A673 (cell line): ENCODE results near the gene MYLK4. TPM values are rescaled to one million over a fixed set of nuclear protein-coding genes. Genes with fewer than 3 reads are reported as not detected.

Source experiments
- BruUV-seq: library from RNA; stranded (reverse); fragments of 400-500 nt; replicated peaks from 2 replicates; lab custom pipeline; 2021; lab: Mats Ljungman, UMichigan
- CTCF ChIA-PET: fragments of 300-600 bp; sonication (Branson Sonifier 250); formaldehyde crosslinking; loops from one replicate; lab custom pipeline; 2022; ENCODE audit warnings: antibody characterized with exemption; lab: Charles Lee
- POLR2A ChIA-PET: fragments of 300-600 bp; sonication (Branson Sonifier 250); formaldehyde crosslinking; loops from one replicate; lab custom pipeline; 2022; ENCODE audit warnings: antibody characterized with exemption; ENCODE audit not compliant: low non-redundant PET; lab: Charles Lee
- DNase-seq: peaks from one replicate; pipeline ENCODE4 v3.0.0-alpha.2; 2015; ENCODE audit warnings: low spot score
- H3K27ac ChIP-seq: fragments of 200-600 bp; sonication (generic); 2 replicates; pipeline ENCODE4 v1.5.1; 2016; ENCODE audit warnings: mixed run types, low read depth, mild to moderate bottlenecking, mixed read lengths, antibody characterized with exemption, low read length; ENCODE audit not compliant: poor library complexity, severe bottlenecking
- H3K27me3 ChIP-seq: fragments of 200-600 bp; sonication (generic); replicated peaks from 2 replicates; pipeline ENCODE4 v1.6.1; 2017; ENCODE audit warnings: mixed run types, low read depth, mild to moderate bottlenecking, mixed read lengths, antibody characterized with exemption, low read length; ENCODE audit not compliant: insufficient read depth, poor library complexity
- H3K36me3 ChIP-seq: fragments of 200-600 bp; sonication (generic); 2 replicates; pipeline ENCODE4 v1.6.1; 2016; ENCODE audit warnings: mixed run types, mild to moderate bottlenecking, mixed read lengths, antibody characterized with exemption, low read length; ENCODE audit not compliant: insufficient read depth, poor library complexity, severe bottlenecking
- H3K4me1 ChIP-seq: fragments of 200-600 bp; sonication (generic); 2 replicates; pipeline ENCODE4 v1.6.1; 2017; ENCODE audit warnings: mixed run types, mild to moderate bottlenecking, mixed read lengths, antibody characterized with exemption, low read length; ENCODE audit not compliant: insufficient read depth, poor library complexity, severe bottlenecking
- H3K4me3 ChIP-seq: fragments of 200-600 bp; sonication (generic); 2 replicates; pipeline ENCODE4 v1.5.1; 2016; ENCODE audit warnings: low read depth, mixed run types, mild to moderate bottlenecking, mixed read lengths, low read length; ENCODE audit not compliant: poor library complexity, severe bottlenecking
- H3K9me3 ChIP-seq: fragments of 200-600 bp; sonication (generic); 2 replicates; pipeline ENCODE4 v1.6.1; 2016; ENCODE audit warnings: mixed run types, low read depth, mild to moderate bottlenecking, mixed read lengths, antibody characterized with exemption, low read length; ENCODE audit not compliant: poor library complexity, severe bottlenecking
- EZH2 ChIP-seq: fragments of 200-600 bp; sonication (generic); IDR thresholded peaks from 2 replicates; pipeline ENCODE4 v1.6.1; 2017; ENCODE audit warnings: borderline replicate concordance, low read depth, mild to moderate bottlenecking, mixed read lengths, antibody characterized with exemption, low read length; ENCODE audit not compliant: poor library complexity, severe bottlenecking
- intact Hi-C: fragments of 100-400 bp; cut with micrococcal nuclease; formaldehyde crosslinking; loops from one replicate; pipeline ENCODE4 v1.10.0; 2022; ENCODE audit not compliant: unreplicated experiment
- total RNA-seq: library from RNA; stranded (reverse); gene quantifications from 2 replicates; pipeline ENCODE4 v1.2.3, GENCODE V29; 2021
- TF ChIP-seq, protein P1 (sequence below): fragments of 300-800, 200-600 bp; sonication (generic); conservative IDR thresholded peaks from 2 replicates; pipeline ENCODE4 v1.5.1; 2017; ENCODE audit warnings: low read depth, mild to moderate bottlenecking, antibody characterized with exemption, low read length, moderate library complexity, mixed read lengths

MYLK4 gene
- total RNA-seq, 1 experiment from 2014 or later, result 0.39 TPM

DNA sequence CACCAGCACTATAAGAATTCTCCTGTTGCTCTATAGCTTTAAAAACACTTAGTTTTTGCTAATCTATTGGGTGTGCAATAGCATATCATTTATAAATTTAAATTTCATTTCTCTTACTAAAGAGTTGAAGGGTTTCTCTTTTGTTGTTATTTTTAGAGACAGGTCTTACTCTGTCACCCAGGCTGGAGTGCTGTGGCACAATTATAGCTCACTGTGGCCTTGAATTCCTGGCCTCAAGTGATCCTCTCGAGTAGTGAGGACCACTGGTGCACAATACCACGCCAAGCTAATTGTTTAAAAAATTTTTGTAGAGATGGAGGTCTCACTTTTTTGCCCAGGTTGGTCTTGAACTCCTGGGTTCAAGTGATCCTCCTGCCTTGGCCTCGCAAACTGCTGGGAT lies 8.3 kb upstream of the MYLK4 start:
- H3K27me3 ChIP-seq, result no peaks in the 10 kb centered on the region
- CTCF ChIA-PET, result no interaction called here
- H3K9me3 ChIP-seq, result no peaks in the 10 kb centered on the region
- H3K4me1 ChIP-seq, result peaks cover under 1% of the 10 kb centered on the region
- POLR2A ChIA-PET, result no interaction called here
- H3K36me3 ChIP-seq, result no peaks in the 10 kb centered on the region
- intact Hi-C loops, result no loop called here
- H3K4me3 ChIP-seq, result no peak overlapping the region
- no TSS peak for BruUV-seq
- TF ChIP-seq, protein P1, sequence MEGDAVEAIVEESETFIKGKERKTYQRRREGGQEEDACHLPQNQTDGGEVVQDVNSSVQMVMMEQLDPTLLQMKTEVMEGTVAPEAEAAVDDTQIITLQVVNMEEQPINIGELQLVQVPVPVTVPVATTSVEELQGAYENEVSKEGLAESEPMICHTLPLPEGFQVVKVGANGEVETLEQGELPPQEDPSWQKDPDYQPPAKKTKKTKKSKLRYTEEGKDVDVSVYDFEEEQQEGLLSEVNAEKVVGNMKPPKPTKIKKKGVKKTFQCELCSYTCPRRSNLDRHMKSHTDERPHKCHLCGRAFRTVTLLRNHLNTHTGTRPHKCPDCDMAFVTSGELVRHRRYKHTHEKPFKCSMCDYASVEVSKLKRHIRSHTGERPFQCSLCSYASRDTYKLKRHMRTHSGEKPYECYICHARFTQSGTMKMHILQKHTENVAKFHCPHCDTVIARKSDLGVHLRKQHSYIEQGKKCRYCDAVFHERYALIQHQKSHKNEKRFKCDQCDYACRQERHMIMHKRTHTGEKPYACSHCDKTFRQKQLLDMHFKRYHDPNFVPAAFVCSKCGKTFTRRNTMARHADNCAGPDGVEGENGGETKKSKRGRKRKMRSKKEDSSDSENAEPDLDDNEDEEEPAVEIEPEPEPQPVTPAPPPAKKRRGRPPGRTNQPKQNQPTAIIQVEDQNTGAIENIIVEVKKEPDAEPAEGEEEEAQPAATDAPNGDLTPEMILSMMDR, result no peak
- no peak for TF ChIP-seq EZH2
- DNase-seq, result no peak
- H3K27ac ChIP-seq, result no peak overlapping the region

- Histone ChIP-seq H3K27me3 (no peaks in the 10 kb centered on the region), H3K4me3 (no peak overlapping the region), H3K27ac (no peak overlapping the region), H3K36me3 (no peaks in the 10 kb centered on the region), H3K9me3 (no peaks in the 10 kb centered on the region), H3K4me1 (no peaks in the 10 kb centered on the region)
- DNase-seq, result no peak
- intact Hi-C loops, result no loop called here
- ChIA-PET POLR2A (no interaction called here), CTCF (no interaction called here)
- TF ChIP-seq, protein P1, result no peak
- TF ChIP-seq EZH2, result no peak
- no TSS peak for BruUV-seq
Observed at GRCh38 chr6:2756687-2757224, 6.0 kb upstream of the MYLK4 start.

DNA sequence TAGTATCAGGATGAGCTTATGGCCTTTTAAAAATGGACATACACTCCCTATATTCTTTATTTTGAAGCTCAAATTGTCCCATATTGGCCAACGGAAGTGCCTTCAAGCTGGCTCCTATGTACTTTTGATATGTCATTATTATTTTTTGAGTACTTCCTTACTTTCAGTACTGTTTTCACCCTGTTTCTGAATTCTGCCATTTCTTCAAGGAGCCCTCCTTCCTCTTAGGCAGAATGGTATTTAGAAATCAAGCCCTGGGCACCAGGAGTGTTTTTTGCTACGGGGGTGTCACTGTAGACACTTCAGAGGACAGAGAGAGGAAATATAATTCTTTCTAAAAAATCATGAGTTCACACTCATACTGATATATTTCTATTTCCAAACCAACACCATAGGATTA lies 5.5 kb upstream of the MYLK4 start:
- POLR2A ChIA-PET, result no interaction called here
- no peak for DNase-seq
- no peak for TF ChIP-seq EZH2
- TF ChIP-seq, protein P1, result no peak
- no TSS peak for BruUV-seq
- H3K27me3 ChIP-seq, result no peaks in the 10 kb centered on the region
- H3K4me1 ChIP-seq, result no peaks in the 10 kb centered on the region
- H3K9me3 ChIP-seq, result no peaks in the 10 kb centered on the region
- CTCF ChIA-PET, result no interaction called here
- intact Hi-C loops, result no loop called here
- H3K4me3 ChIP-seq, result no peak overlapping the region
- H3K27ac ChIP-seq, result no peak overlapping the region
- no peaks in the 10 kb centered on the region for H3K36me3 ChIP-seq
